HG02852 (cell line): ENCODE data around the gene CDC42EP3.

Experiments
- ATAC-seq: cut with Tn5 transposase; IDR thresholded peaks from one replicate; pipeline ENCODE4 v1.9.1; 2021; ENCODE audit warnings: mild to moderate bottlenecking, moderate library complexity; ENCODE audit not compliant: unreplicated experiment

Gene CDC42EP3

GRCh38 chr2:37619959-37620300 lies 51.5 kb downstream of the CDC42EP3 start:
- no peak for ATAC-seq

- ATAC-seq: no peak
Measured at GRCh38 chr2:37619230-37619958, 52.0 kb downstream of the CDC42EP3 start.

- ATAC-seq: no peak
Measured at GRCh38 chr2:37618326-37618725, 53.1 kb downstream of the CDC42EP3 start.

- ATAC-seq: no peak
Measured at GRCh38 chr2:37617119-37617892, 54.1 kb downstream of the CDC42EP3 start.

GRCh38 chr2:37616677-37617005 lies 54.8 kb downstream of the CDC42EP3 start:
- peak; percentile 67 for ATAC-seq

- no peak for ATAC-seq
Measured at GRCh38 chr2:37615804-37616676, 55.4 kb downstream of the CDC42EP3 start.

- no peak for ATAC-seq
Measured at GRCh38 chr2:37614061-37614738, 57.2 kb downstream of the CDC42EP3 start.

- no peak for ATAC-seq
Measured at GRCh38 chr2:37612382-37612781, 59.1 kb downstream of the CDC42EP3 start.

GRCh38 chr2:37610638-37611289 lies 60.7 kb downstream of the CDC42EP3 start:
- ATAC-seq: no peak

- ATAC-seq: no peak
Measured at GRCh38 chr2:37609782-37610181, 61.7 kb downstream of the CDC42EP3 start.

- ATAC-seq: no peak
Measured at GRCh38 chr2:37604716-37605115, 66.7 kb downstream of the CDC42EP3 start.

GRCh38 chr2:37602702-37603101 lies 68.7 kb downstream of the CDC42EP3 start:
- no peak for ATAC-seq

GRCh38 chr2:37602040-37602439 lies 69.4 kb downstream of the CDC42EP3 start:
- ATAC-seq: no peak

- ATAC-seq: no peak
Measured at GRCh38 chr2:37601569-37601968, 69.9 kb downstream of the CDC42EP3 start.

- ATAC-seq: peak; percentile 67
Measured at GRCh38 chr2:37600735-37601134, 70.7 kb downstream of the CDC42EP3 start.

GRCh38 chr2:37599688-37600525 lies 71.5 kb downstream of the CDC42EP3 start:
- ATAC-seq: no peak

GRCh38 chr2:37593694-37594093 lies 77.7 kb downstream of the CDC42EP3 start:
- ATAC-seq: no peak

GRCh38 chr2:37593024-37593423 lies 78.4 kb downstream of the CDC42EP3 start:
- ATAC-seq: no peak
